ENCODE results near the gene CLDN1.

Gene CLDN1

GRCh38 chr3:190346541-190346940 is 24.3 kb upstream of the CLDN1 start:
- no peak overlapping the region for H3K4me3 ChIP-seq (replicated peaks in 1 of 2; ENCODE audit: low read depth in 2 of 2, low read length in 2 of 2)
- no peak for TF ChIP-seq CTCF (IDR thresholded peaks at IDR 0.05; ENCODE audit: low read depth, low read length)
- peak in 1 of 2 donors; percentile 21 for DNase-seq (ENCODE audit: low read depth in 2 of 2)

GRCh38 chr3:190345878-190346277 is 23.6 kb upstream of the CLDN1 start:
- H3K4me3 ChIP-seq (replicated peaks in 1 of 2; ENCODE audit: low read depth in 2 of 2, low read length in 2 of 2), result no peak overlapping the region
- DNase-seq (ENCODE audit: low read depth in 2 of 2), result no peak
- TF ChIP-seq CTCF (IDR thresholded peaks at IDR 0.05; ENCODE audit: low read depth, low read length), result no peak

GRCh38 chr3:190345027-190345821 is 23.0 kb upstream of the CLDN1 start:
- DNase-seq (ENCODE audit: low read depth in 2 of 2), result peak; percentile 96 to 98
- H3K4me3 ChIP-seq (replicated peaks in 1 of 2; ENCODE audit: low read depth in 2 of 2, low read length in 2 of 2), result peak overlapping the region in 1 of 2 donors; percentile 28
- TF ChIP-seq CTCF (IDR thresholded peaks at IDR 0.05; ENCODE audit: low read depth, low read length), result no peak

- peak in 1 of 2 donors; percentile 42 for DNase-seq (ENCODE audit: low read depth in 2 of 2)
- TF ChIP-seq CTCF (IDR thresholded peaks at IDR 0.05; ENCODE audit: low read depth, low read length), result no peak
Observed at GRCh38 chr3:190340071-190340470, 17.8 kb upstream of the CLDN1 start.

GRCh38 chr3:190339130-190339529 is 16.9 kb upstream of the CLDN1 start:
- peak in 1 of 2 donors; percentile 70 for DNase-seq (ENCODE audit: low read depth in 2 of 2)
- H3K4me3 ChIP-seq (replicated peaks in 1 of 2; ENCODE audit: low read depth in 2 of 2, low read length in 2 of 2), result no peak overlapping the region
- peak; percentile 30 for TF ChIP-seq CTCF (IDR thresholded peaks at IDR 0.05; ENCODE audit: low read depth, low read length)

More at GRCh38 chr3:190340071-190340470, 17.8 kb upstream of the CLDN1 start:
- H3K4me3 ChIP-seq (replicated peaks in 1 of 2; ENCODE audit: low read depth in 2 of 2, low read length in 2 of 2), result no peak overlapping the region

GRCh38 chr3:190338717-190339116 is 16.5 kb upstream of the CLDN1 start:
- peak in 1 of 2 donors; percentile 40 for DNase-seq (ENCODE audit: low read depth in 2 of 2)
- H3K4me3 ChIP-seq (replicated peaks in 1 of 2; ENCODE audit: low read depth in 2 of 2, low read length in 2 of 2), result no peak overlapping the region
- TF ChIP-seq CTCF (IDR thresholded peaks at IDR 0.05; ENCODE audit: low read depth, low read length), result no peak
